Heart left ventricle (tissue), 13 donors: ENCODE results near the gene ACVRL1.

Source experiments
- POLR2A ChIP-seq, 2 donors: fragments of 450-650 bp; IDR thresholded peaks; one replicate each; pipeline ENCODE4 v1.6.1; 2017; ENCODE audit warnings: antibody characterized with exemption in 2 of 2, mild to moderate bottlenecking in 2 of 2, moderate library complexity in 2 of 2
- TF ChIP-seq, protein P1 (sequence below), 12 donors: fragments of 200-600 bp; sonication (generic) in 4 of 12; IDR thresholded peaks; one replicate each; pipeline versions ENCODE4 v1.5.0 to v1.8.0; 2018 to 2022; ENCODE audit warnings: antibody characterized with exemption in 12 of 12, mild to moderate bottlenecking in 5 of 12
- donor health status: ischemic (EF 13 %, LVEDD 7.1; RV severe dilation, severe dysfunction).
- donor health status: DM: no; HTN: yes; CAD: no.
- donor health status: DM: no; HTN: no; CAD: no.
- donor health status: ischemic (EF 25% LVEDD 6.9; RV normal size, moderate dysfunction).
- donor health status: ischemic (EF 25% LVEDD 5.7; RV mildly dilated, moderate dysfunction).
- donor health status: ischemic (EF 35%, LVEDD 5.7; RV mildly dilated, moderate dysfunction).
- donor health status: nonischemic (EF 11% LVEDD 7.7; RV severe dilation, severe dysfunction).
- donor health status: DM: yes; HTN: yes; CAD: no.
- donor health status: PGD.
- donor health status: ischemic (EF 29% LVEDD 5.4; RV normal size, mild dysfunction).
- donor health status: nonischemic (EF 23%, LVEDD 6.1; RV moderate dilation, normal function).

DNA sequence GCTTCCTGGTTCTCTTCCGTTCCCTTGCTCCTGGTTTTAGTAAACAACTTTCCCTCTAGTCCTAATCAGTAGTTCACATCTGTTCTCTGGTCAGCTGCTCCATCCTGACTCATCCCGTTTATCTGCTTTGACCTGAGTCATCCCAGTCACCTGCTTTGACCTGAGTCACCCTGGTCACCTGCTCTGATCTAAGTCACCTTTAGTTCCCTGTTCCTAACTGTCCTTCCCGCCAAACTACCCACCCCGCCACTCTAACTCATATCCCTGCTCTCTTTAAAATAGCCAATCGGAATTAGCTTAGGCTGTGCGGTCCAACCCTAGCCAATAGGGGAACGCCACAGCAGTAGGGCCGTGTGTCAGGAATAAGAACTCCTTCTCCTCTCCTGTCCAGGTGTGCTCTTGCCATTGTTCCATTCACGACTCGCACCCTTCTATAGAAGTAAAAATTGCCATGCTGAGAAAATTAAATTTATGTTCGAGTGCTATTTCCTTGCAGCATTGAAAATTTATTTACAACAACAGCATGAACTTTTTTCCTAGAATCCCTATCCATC lies 22.6 kb upstream of the ACVRL1 start:
- TF ChIP-seq, protein P1, sequence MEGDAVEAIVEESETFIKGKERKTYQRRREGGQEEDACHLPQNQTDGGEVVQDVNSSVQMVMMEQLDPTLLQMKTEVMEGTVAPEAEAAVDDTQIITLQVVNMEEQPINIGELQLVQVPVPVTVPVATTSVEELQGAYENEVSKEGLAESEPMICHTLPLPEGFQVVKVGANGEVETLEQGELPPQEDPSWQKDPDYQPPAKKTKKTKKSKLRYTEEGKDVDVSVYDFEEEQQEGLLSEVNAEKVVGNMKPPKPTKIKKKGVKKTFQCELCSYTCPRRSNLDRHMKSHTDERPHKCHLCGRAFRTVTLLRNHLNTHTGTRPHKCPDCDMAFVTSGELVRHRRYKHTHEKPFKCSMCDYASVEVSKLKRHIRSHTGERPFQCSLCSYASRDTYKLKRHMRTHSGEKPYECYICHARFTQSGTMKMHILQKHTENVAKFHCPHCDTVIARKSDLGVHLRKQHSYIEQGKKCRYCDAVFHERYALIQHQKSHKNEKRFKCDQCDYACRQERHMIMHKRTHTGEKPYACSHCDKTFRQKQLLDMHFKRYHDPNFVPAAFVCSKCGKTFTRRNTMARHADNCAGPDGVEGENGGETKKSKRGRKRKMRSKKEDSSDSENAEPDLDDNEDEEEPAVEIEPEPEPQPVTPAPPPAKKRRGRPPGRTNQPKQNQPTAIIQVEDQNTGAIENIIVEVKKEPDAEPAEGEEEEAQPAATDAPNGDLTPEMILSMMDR (IDR thresholded peaks at IDR 0.05) = no peak
- no peak for TF ChIP-seq POLR2A (IDR thresholded peaks at IDR 0.05)
